Heart left ventricle (tissue), 13 donors: Measurements from ENCODE around the gene PRKCB.

ENCODE experiments used
- POLR2A ChIP-seq, 2 donors: fragments of 450-650 bp; IDR thresholded peaks; one replicate each; pipeline ENCODE4 v1.6.1; 2017; ENCODE audit warnings: antibody characterized with exemption in 2 of 2, mild to moderate bottlenecking in 2 of 2, moderate library complexity in 2 of 2
- TF ChIP-seq, protein P1 (sequence below), 12 donors: fragments of 200-600 bp; sonication (generic) in 4 of 12; IDR thresholded peaks; one replicate each; pipeline versions ENCODE4 v1.5.0 to v1.8.0; 2018 to 2022; ENCODE audit warnings: antibody characterized with exemption in 12 of 12, mild to moderate bottlenecking in 5 of 12
- donor health status: ischemic (EF 13 %, LVEDD 7.1; RV severe dilation, severe dysfunction).
- donor health status: DM: no; HTN: yes; CAD: no.
- donor health status: DM: no; HTN: no; CAD: no.
- donor health status: ischemic (EF 25% LVEDD 6.9; RV normal size, moderate dysfunction).
- donor health status: ischemic (EF 25% LVEDD 5.7; RV mildly dilated, moderate dysfunction).
- donor health status: ischemic (EF 35%, LVEDD 5.7; RV mildly dilated, moderate dysfunction).
- donor health status: nonischemic (EF 11% LVEDD 7.7; RV severe dilation, severe dysfunction).
- donor health status: DM: yes; HTN: yes; CAD: no.
- donor health status: PGD.
- donor health status: ischemic (EF 29% LVEDD 5.4; RV normal size, mild dysfunction).
- donor health status: nonischemic (EF 23%, LVEDD 6.1; RV moderate dilation, normal function).

DNA sequence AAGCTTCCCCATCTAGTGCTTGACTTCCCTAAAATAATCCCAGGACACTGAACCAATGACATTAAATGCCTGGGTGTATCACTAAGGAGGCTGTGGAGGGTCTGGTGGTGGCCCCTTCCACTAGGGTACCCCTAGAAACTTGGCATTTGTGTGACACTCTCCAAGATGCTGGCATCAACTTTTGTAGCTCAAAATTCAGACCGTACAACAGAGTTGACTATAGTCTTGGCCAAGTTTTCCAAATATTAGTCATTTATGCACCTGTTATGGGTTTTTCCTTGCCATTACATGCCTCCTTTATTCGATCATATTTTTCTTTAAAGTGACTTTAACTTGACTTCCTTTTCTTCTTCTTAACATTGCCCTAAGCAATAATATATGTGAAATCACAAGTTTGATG is 295.5 kb downstream of the PRKCB start:
- TF ChIP-seq, protein P1, sequence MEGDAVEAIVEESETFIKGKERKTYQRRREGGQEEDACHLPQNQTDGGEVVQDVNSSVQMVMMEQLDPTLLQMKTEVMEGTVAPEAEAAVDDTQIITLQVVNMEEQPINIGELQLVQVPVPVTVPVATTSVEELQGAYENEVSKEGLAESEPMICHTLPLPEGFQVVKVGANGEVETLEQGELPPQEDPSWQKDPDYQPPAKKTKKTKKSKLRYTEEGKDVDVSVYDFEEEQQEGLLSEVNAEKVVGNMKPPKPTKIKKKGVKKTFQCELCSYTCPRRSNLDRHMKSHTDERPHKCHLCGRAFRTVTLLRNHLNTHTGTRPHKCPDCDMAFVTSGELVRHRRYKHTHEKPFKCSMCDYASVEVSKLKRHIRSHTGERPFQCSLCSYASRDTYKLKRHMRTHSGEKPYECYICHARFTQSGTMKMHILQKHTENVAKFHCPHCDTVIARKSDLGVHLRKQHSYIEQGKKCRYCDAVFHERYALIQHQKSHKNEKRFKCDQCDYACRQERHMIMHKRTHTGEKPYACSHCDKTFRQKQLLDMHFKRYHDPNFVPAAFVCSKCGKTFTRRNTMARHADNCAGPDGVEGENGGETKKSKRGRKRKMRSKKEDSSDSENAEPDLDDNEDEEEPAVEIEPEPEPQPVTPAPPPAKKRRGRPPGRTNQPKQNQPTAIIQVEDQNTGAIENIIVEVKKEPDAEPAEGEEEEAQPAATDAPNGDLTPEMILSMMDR (IDR thresholded peaks at IDR 0.05): no peak
- no peak for TF ChIP-seq POLR2A (IDR thresholded peaks at IDR 0.05)
